B cell (primary cell): ENCODE data around the gene MAPKAP1. TPM values are rescaled to one million over a fixed set of nuclear protein-coding genes. Genes with fewer than 3 reads are reported as not detected.

Source experiments
- ATAC-seq: fragments of 200-7000 bp; cut with Tn5 transposase; one replicate; pipeline ENCODE4 v1.10.0; 2021; ENCODE audit warnings: low read depth, mild to moderate bottlenecking, moderate number of reproducible peaks, moderate library complexity
- CTCF ChIA-PET: fragments of 350-600 bp; sonication (Branson Sonifier 250); formaldehyde crosslinking; loops from one replicate; lab custom pipeline; 2021; ENCODE audit warnings: antibody characterized with exemption, inconsistent platforms; lab: Charles Lee
- POLR2A ChIA-PET: fragments of 350-600 bp; sonication (Branson Sonifier 250); formaldehyde crosslinking; loops from one replicate; lab custom pipeline; 2021; ENCODE audit warnings: antibody characterized with exemption; lab: Charles Lee
- DNase-seq: peaks from one replicate; pipeline ENCODE4 v3.0.0; 2013
- H2AFZ ChIP-seq: 2 replicates; pipeline ENCODE4 v1.6.1; 2012; ENCODE audit warnings: mild to moderate bottlenecking, low read depth, low read length; ENCODE audit not compliant: insufficient read depth, poor library complexity, severe bottlenecking
- H3K27ac ChIP-seq, 2 donors: 1 replicate in 1 of 2; 2 replicates in 1 of 2; pipeline ENCODE4 v1.5.1; 2012 to 2013; ENCODE audit warnings: low read length in 2 of 2, mild to moderate bottlenecking in 2 of 2, moderate library complexity in 1 of 2
- H3K27me3 ChIP-seq, 4 experiments: fragments of 200-600 bp in 1 of 4; sonication (generic) in 1 of 4; replicated peaks in 1 of 4; 1 replicate in 2 of 4; 2 replicates in 2 of 4; pipeline versions ENCODE4 v1.6.1 to v1.7.0; 2013 to 2016; ENCODE audit warnings: low read length in 3 of 4, mild to moderate bottlenecking in 2 of 4, mixed read lengths in 1 of 4, moderate library complexity in 1 of 4; ENCODE audit not compliant: insufficient read depth in 4 of 4, control insufficient read depth in 3 of 4; ENCODE audit errors: control extremely low read depth in 1 of 4
- H3K36me3 ChIP-seq, 2 experiments: replicated peaks in 1 of 2; 1 replicate in 1 of 2; 2 replicates in 1 of 2; pipeline versions ENCODE4 v1.6.1 to v1.7.1; 2013; ENCODE audit warnings: low read length in 1 of 2; ENCODE audit not compliant: insufficient read depth in 2 of 2, control insufficient read depth in 1 of 2; ENCODE audit errors: control extremely low read depth in 1 of 2, extremely low read depth in 1 of 2
- H3K4me1 ChIP-seq, 2 donors: fragments of 200-600 bp in 1 of 2; sonication (generic) in 1 of 2; 1 replicate in 1 of 2; 2 replicates in 1 of 2; pipeline versions ENCODE4 v1.5.1 to v1.6.1; 2013 to 2017; ENCODE audit warnings: low read length in 2 of 2; ENCODE audit not compliant: control insufficient read depth in 2 of 2, insufficient read depth in 2 of 2
- H3K4me2 ChIP-seq: replicated peaks from 2 replicates; pipeline ENCODE3; 2012; ENCODE audit warnings: mild to moderate bottlenecking, low read depth, low read length; ENCODE audit not compliant: poor library complexity, severe bottlenecking
- H3K4me3 ChIP-seq, 5 experiments: fragments of 200-600 bp in 1 of 5; sonication (generic) in 1 of 5; 1 replicate in 3 of 5; 2 replicates in 2 of 5; pipeline versions ENCODE4 v1.5.1 to v1.7.0; 2011 to 2016; ENCODE audit warnings: low read length in 4 of 5, mild to moderate bottlenecking in 4 of 5, low read depth in 2 of 5, control low read depth in 1 of 5, moderate library complexity in 1 of 5; ENCODE audit not compliant: insufficient read depth in 1 of 5; ENCODE audit errors: control extremely low read depth in 1 of 5, extremely low read depth in 1 of 5
- H3K79me2 ChIP-seq: fragments of 200-600 bp; sonication (generic); one replicate; pipeline ENCODE4 v1.6.0; 2016; ENCODE audit warnings: low read length; ENCODE audit not compliant: control insufficient read depth, insufficient read depth
- H3K9ac ChIP-seq: fragments of 200-600 bp; sonication (generic); 2 replicates; pipeline ENCODE4 v1.6.1; 2017; ENCODE audit warnings: mild to moderate bottlenecking, low read length, moderate library complexity
- H3K9me3 ChIP-seq, 3 donors: one replicate each; pipeline versions ENCODE4 v1.6.1 to v1.7.1; 2013; ENCODE audit warnings: low read length in 2 of 3; ENCODE audit not compliant: control insufficient read depth in 2 of 3, insufficient read depth in 1 of 3; ENCODE audit errors: control extremely low read depth in 1 of 3
- H4K20me1 ChIP-seq: 2 replicates; pipeline ENCODE4 v1.6.0; 2012; ENCODE audit warnings: mild to moderate bottlenecking, low read length; ENCODE audit not compliant: insufficient read depth, control insufficient read depth, poor library complexity, severe bottlenecking
- H3K27ac Mint-ChIP-seq: one replicate; pipeline ENCODE4 v1.8.0; 2021; ENCODE audit warnings: mixed read lengths
- H3K27me3 Mint-ChIP-seq: one replicate; pipeline ENCODE4 v1.8.0; 2021; ENCODE audit warnings: mixed read lengths
- H3K4me1 Mint-ChIP-seq: one replicate; pipeline ENCODE4 v1.8.0; 2021; ENCODE audit warnings: mixed read lengths
- H3K4me3 Mint-ChIP-seq: one replicate; pipeline ENCODE4 v1.8.0; 2021; ENCODE audit warnings: mixed read lengths
- H3K9me3 Mint-ChIP-seq: one replicate; pipeline ENCODE4 v1.8.0; 2022; ENCODE audit warnings: mixed read lengths; ENCODE audit not compliant: insufficient read depth
- EZH2 ChIP-seq: IDR thresholded peaks from 2 replicates; pipeline ENCODE4 v1.6.1; 2012; ENCODE audit warnings: borderline replicate concordance, low read depth, mild to moderate bottlenecking, moderate library complexity, low read length; ENCODE audit not compliant: insufficient read depth, poor library complexity, severe bottlenecking
- WGBS: methylation state at CpG from one replicate; pipeline ENCODE4 v1.1.5; 2013; ENCODE audit warnings: missing lambda C conversion rate; ENCODE audit not compliant: insufficient coverage; 5-methylcytosine and 5-hydroxymethylcytosine counted together
- intact Hi-C: fragments of 100-400 bp; cut with micrococcal nuclease; formaldehyde crosslinking; loops from one replicate; pipeline ENCODE4 v1.10.0; 2022
- polyA plus RNA-seq: library from polyadenylated mRNA; depleted of rRNA; stranded (reverse); fragments of >200 nt; gene quantifications from 2 replicates; pipeline ENCODE4 v1.2.3, GENCODE V29; 2012
- total RNA-seq, 2 donors: library from RNA; stranded (reverse); fragments of 120-200 nt in 1 of 2; gene quantifications; 1 replicate in 1 of 2; 2 replicates in 1 of 2; pipeline versions ENCODE4 v1.2.3 to v1.2.4, GENCODE V29; 2013 to 2022
- TF ChIP-seq, protein P1 (sequence below): fragments of 200-600 bp; IDR thresholded peaks from one replicate; pipeline ENCODE4 v1.8.0; 2022; ENCODE audit warnings: antibody characterized with exemption, mild to moderate bottlenecking

Gene MAPKAP1
- total and polyA plus RNA-seq, 2 donors (not counting 1 experiment from before 2014, with no cell fraction given): 51.6 to 62.4 TPM

DNA sequence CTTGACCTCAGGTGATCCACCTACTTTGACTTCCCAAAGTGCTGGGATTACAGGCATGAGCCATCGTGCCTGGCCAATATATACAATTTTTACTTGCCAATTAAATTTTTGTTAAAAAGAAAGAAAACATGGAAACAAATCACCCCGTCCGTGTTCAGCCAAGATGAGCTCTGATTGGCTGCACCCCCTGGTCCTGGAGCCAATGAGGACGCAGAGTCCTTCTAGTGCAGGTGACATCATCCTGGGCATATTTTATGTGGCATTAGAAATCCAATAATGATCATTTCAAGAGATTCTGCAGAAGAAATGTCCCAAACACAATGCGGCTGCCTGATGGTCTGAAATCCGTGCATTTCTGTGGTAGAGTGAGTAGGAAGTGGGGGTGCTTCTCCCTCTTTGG lies 285.8 kb downstream of the MAPKAP1 start:
- Histone ChIP-seq H3K36me3 (no peaks in the 10 kb centered on the region), H3K4me3 (no peak overlapping the region), H3K27ac (no peak overlapping the region), H3K4me2 (no peak overlapping the region), H3K9me3 (no peaks in the 10 kb centered on the region), H3K27me3 (no peaks in the 10 kb centered on the region), H3K4me1 (no peaks in the 10 kb centered on the region), H2AFZ (no peak overlapping the region), H4K20me1 (no peaks in the 10 kb centered on the region), H3K9ac (no peak overlapping the region), H3K79me2 (no peaks in the 10 kb centered on the region)
- no peak overlapping the region for H3K27ac Mint-ChIP-seq
- POLR2A ChIA-PET: no interaction called here
- H3K9me3 Mint-ChIP-seq: no peaks in the 10 kb centered on the region
- 100% methylated on average over 1 of the region's 6 CpGs for WGBS
- TF ChIP-seq, protein P1, sequence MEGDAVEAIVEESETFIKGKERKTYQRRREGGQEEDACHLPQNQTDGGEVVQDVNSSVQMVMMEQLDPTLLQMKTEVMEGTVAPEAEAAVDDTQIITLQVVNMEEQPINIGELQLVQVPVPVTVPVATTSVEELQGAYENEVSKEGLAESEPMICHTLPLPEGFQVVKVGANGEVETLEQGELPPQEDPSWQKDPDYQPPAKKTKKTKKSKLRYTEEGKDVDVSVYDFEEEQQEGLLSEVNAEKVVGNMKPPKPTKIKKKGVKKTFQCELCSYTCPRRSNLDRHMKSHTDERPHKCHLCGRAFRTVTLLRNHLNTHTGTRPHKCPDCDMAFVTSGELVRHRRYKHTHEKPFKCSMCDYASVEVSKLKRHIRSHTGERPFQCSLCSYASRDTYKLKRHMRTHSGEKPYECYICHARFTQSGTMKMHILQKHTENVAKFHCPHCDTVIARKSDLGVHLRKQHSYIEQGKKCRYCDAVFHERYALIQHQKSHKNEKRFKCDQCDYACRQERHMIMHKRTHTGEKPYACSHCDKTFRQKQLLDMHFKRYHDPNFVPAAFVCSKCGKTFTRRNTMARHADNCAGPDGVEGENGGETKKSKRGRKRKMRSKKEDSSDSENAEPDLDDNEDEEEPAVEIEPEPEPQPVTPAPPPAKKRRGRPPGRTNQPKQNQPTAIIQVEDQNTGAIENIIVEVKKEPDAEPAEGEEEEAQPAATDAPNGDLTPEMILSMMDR: no peak
- no peak for TF ChIP-seq EZH2
- intact Hi-C loops: no loop called here
- no peaks in the 10 kb centered on the region for H3K27me3 Mint-ChIP-seq
- CTCF ChIA-PET: no interaction called here
- no peaks in the 10 kb centered on the region for H3K4me1 Mint-ChIP-seq
- no peak overlapping the region for H3K4me3 Mint-ChIP-seq
- DNase-seq (no peak), ATAC-seq (no peak)

DNA sequence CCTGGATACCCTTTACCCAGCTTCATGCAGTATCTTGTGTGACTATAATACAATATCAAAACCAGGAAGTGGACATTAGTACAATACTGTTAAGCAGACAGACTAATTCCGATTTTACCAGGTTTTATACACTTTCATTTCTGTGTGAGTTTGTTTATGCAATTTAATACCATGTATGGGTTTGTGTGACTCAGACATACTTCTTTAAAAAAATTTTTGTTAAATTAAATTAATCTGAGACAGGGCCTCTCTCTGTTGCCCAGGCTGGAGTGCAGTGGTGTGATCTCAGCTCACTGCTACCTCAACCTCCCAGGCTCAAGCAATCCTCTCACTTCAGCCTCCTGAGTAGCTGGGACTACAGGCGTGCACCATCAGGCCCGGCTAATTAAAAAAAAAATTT lies 288.6 kb downstream of the MAPKAP1 start:
- DNase-seq: no peak
- Histone ChIP-seq H3K9ac (no peak overlapping the region), H4K20me1 (no peaks in the 10 kb centered on the region), H3K27me3 (no peaks in the 10 kb centered on the region), H3K4me2 (no peak overlapping the region), H3K9me3 (no peaks in the 10 kb centered on the region), H3K4me3 (no peak overlapping the region), H3K79me2 (no peaks in the 10 kb centered on the region), H3K4me1 (no peaks in the 10 kb centered on the region), H2AFZ (no peak overlapping the region), H3K27ac (no peak overlapping the region), H3K36me3 (no peaks in the 10 kb centered on the region)
- ATAC-seq: no peak
- Mint-ChIP-seq H3K27me3 (no peaks in the 10 kb centered on the region), H3K9me3 (no peaks in the 10 kb centered on the region), H3K4me1 (no peaks in the 10 kb centered on the region), H3K27ac (no peak overlapping the region), H3K4me3 (no peak overlapping the region)
- TF ChIP-seq, protein P1: no peak
- no peak for TF ChIP-seq EZH2
- WGBS: no CpG with 5 or more reads among the region's 3 CpGs
- ChIA-PET POLR2A (no interaction called here), CTCF (no interaction called here)
- intact Hi-C loops: no loop called here
